IPS DF 6.9 (cell line): Measurements from ENCODE around the gene RXRA.

Source experiments
- DNase-seq: peaks from one replicate; pipeline ENCODE4 v3.0.0-alpha.2; 2013; ENCODE audit warnings: low read depth, low spot score
- H3K27ac ChIP-seq: one replicate; pipeline ENCODE4 v1.5.1; 2013; ENCODE audit warnings: low read length, control low read depth
- H3K27me3 ChIP-seq: 2 replicates; pipeline ENCODE4 v1.6.1; 2013; ENCODE audit warnings: mild to moderate bottlenecking, low read length; ENCODE audit not compliant: control insufficient read depth, insufficient read depth
- H3K36me3 ChIP-seq: 2 replicates; pipeline ENCODE4 v1.6.1; 2013; ENCODE audit warnings: low read length; ENCODE audit not compliant: control insufficient read depth, insufficient read depth
- H3K4me1 ChIP-seq: 2 replicates; pipeline ENCODE4 v1.6.1; 2013; ENCODE audit warnings: low read length; ENCODE audit not compliant: control insufficient read depth, insufficient read depth
- H3K4me3 ChIP-seq: 2 replicates; pipeline ENCODE4 v1.5.1; 2013; ENCODE audit warnings: mild to moderate bottlenecking, low read length
- H3K9me3 ChIP-seq: 2 replicates; pipeline ENCODE4 v1.6.1; 2013; ENCODE audit warnings: low read length, inconsistent platforms; ENCODE audit not compliant: control insufficient read depth, insufficient read depth
- WGBS: extraction: QIAGEN DNeasy Blood & Tissue Kit; methylation state at CpG from one replicate; pipeline ENCODE4 v1.1.7; 2013; ENCODE audit warnings: mixed read lengths, missing lambda C conversion rate; ENCODE audit not compliant: insufficient read length, insufficient coverage; 5-methylcytosine and 5-hydroxymethylcytosine counted together

Gene RXRA

DNA sequence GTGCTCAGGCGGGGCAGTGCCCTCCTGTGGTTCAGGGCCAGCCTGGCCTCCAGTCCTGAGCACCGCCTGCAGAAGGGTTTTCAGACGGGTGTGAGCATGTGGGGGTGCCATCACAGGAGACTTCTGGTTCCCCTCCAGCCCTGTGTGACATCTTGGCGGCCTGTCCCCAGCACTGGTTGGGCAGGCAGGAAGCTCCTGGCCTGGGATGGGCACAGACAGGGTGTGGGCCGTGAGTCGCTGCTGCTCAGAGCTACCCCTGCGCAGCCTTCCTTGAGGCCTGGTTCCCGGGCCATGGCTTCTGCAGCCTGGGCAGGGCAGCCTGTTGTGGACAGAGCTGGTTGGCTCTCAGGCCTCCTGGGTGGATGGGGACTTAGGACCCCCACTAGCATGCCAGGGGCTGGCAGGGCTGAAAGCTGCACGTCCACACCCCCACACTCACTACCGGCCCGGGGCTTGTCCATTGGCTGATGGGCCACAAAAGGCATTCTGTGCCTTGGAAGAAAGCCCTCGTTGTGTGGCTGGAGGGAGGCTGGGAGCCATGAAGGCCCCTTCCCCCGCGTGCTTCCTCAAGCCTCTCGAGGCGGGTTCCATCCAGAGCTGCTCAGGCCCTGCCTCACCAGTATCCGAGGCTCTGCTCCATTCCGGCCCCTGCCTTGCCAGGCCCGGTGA is 58.7 kb downstream of the RXRA start:
- no peak overlapping the region for H3K27ac ChIP-seq
- DNase-seq = no peak
- no peak overlapping the region for H3K4me3 ChIP-seq
- H3K4me1 ChIP-seq = no peaks in the 10 kb centered on the region
- H3K9me3 ChIP-seq = no peaks in the 10 kb centered on the region
- no CpG with 5 or more reads among the region's 19 CpGs for WGBS
- H3K27me3 ChIP-seq = no peaks in the 10 kb centered on the region
- no peaks in the 10 kb centered on the region for H3K36me3 ChIP-seq

DNA sequence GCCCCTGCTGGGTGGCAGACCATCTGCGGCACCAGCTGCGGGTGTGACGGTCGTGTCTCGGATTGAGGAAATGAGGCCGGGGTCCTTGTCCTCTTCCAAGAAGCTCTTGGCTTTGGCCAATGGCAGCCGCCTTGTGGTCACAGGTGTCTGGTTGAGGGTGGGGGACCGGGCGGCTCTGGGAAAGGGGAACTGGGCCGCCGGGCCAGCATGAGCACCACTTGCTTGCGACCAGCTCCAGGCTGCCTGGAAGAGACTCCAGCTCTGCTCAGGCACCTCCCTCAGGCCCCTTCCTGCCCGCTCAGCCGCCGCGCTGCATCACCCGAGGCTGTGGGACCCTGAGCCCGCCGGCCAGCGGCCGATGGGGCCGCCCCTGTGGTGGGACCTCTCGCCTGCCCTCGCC is 59.7 kb downstream of the RXRA start:
- no peak overlapping the region for H3K4me3 ChIP-seq
- WGBS = no CpG with 5 or more reads among the region's 24 CpGs
- H3K4me1 ChIP-seq = no peaks in the 10 kb centered on the region
- no peak overlapping the region for H3K27ac ChIP-seq
- H3K9me3 ChIP-seq = no peaks in the 10 kb centered on the region
- no peaks in the 10 kb centered on the region for H3K27me3 ChIP-seq
- no peaks in the 10 kb centered on the region for H3K36me3 ChIP-seq
- DNase-seq = no peak

DNA sequence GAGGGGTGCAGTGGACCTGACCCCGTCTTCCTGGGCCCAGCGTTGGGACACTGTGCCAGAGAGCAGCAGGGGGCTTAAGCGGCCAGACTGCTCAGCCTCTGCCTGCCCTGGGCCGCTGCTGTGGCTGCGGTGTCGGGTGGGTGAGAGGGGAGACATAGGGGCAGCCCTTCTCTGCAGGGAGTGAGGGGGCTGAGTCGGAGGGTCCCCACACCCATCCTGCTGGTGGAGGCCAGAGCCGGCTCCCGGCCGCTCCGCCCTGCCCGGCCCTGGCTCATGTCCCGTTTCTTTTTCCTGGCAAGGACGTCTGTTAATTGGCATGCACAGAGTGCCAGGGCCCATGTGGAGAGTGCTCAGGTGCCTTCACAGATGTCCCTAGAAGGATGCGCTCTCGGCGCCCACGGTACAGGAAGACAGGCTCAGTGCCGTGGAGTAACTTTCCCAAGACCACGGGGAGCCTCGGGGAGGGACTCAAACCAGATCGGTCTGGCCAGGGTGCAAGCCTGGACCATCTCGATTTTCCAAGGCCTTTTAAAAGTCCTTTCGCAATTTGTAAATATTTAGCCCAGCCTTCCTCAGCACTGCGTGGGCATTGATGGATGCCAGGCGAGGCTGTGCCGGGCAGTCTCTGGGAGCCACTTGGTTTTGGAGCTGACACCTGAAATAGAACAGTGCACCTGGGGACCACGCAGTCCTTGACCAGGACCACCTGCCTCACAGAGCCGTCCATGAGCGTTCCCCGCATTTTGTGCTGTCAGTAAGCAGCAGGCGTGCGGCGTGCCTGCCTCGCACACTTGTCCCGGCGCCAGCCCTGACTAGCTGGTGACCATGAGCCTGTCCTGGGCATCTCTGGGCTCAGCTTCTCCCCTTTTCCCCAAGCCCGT is 60.9 kb downstream of the RXRA start:
- H3K4me1 ChIP-seq = no peaks in the 10 kb centered on the region
- no peaks in the 10 kb centered on the region for H3K9me3 ChIP-seq
- H3K4me3 ChIP-seq = no peak overlapping the region
- H3K36me3 ChIP-seq = no peaks in the 10 kb centered on the region
- H3K27me3 ChIP-seq = no peaks in the 10 kb centered on the region
- DNase-seq = no peak
- H3K27ac ChIP-seq = no peak overlapping the region
- WGBS = no CpG with 5 or more reads among the region's 38 CpGs

DNA sequence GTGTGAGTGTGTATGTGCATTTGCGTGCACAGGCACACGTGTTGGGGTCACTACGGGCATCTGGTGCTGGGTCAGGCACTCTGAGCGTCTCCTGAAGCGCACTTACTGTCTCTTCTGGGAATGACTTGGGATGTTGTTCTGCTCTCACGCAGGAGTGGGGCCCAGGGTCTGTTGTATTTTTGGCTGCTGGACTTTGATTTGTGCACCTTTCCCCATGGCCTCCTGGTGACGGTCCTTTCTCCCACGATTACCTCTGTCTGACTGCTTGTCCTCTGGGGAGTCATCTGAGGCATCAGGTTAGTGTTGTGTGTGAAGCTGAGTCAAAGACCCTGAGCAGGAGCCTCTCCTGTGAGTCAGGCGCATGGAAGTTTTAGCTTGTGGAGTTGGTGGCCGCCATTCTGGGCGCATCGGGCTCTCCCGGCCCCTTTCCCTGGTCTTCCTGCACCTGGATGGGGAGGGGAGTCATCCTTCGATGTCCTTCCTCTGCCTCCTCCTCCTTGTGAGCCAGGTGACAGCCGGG is 62.1 kb downstream of the RXRA start:
- H3K36me3 ChIP-seq = no peaks in the 10 kb centered on the region
- no peak for DNase-seq
- H3K4me1 ChIP-seq = no peaks in the 10 kb centered on the region
- no peak overlapping the region for H3K27ac ChIP-seq
- H3K27me3 ChIP-seq = no peaks in the 10 kb centered on the region
- H3K4me3 ChIP-seq = no peak overlapping the region
- no peaks in the 10 kb centered on the region for H3K9me3 ChIP-seq
- WGBS = no CpG with 5 or more reads among the region's 15 CpGs

DNA sequence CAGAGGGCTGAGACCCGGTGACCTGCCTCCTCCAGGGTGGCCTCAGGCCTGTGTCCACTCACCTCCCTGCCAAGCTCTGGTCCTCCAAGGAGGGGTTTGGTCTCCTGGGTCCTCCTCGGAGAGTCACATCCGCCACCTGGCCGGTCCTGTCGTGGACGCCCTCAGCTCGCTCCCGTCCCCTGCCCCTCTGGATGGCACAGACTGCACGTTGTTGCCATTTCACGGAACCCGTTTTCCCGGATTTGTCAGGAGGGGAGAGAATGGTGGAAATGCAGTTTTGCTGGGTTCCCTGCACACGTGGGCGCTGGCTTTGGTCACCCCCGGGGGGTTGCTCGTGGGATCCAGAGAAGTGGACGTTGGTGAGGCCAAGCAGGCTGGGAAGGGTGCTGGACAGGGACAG is 62.7 kb downstream of the RXRA start:
- Histone ChIP-seq H3K27me3 (no peaks in the 10 kb centered on the region), H3K9me3 (no peaks in the 10 kb centered on the region), H3K4me1 (no peaks in the 10 kb centered on the region), H3K4me3 (no peak overlapping the region), H3K36me3 (no peaks in the 10 kb centered on the region), H3K27ac (no peak overlapping the region)
- DNase-seq = no peak
- WGBS = no CpG with 5 or more reads among the region's 17 CpGs

DNA sequence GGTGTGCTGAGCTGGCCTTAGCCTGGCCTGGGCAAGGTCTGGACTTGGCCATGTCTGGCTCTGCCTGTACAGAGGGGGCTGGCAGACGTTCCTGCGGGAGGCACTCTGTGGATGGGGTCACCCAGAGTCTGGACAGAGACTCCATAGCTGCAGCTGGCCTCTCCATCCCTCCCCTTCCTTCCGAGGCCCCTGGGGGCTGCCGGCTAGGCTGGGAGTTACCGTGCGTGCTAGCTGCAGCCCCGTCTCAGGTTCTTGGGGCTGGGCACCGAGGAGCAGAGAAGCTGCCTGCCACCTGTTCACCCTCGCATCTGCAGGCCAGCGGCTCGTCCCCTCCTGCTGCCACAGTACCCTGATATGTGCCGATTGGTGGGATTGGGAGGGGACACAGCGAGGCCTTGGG is 63.4 kb downstream of the RXRA start:
- H3K27me3 ChIP-seq = no peaks in the 10 kb centered on the region
- no CpG with 5 or more reads among the region's 13 CpGs for WGBS
- no peaks in the 10 kb centered on the region for H3K9me3 ChIP-seq
- H3K4me3 ChIP-seq = no peak overlapping the region
- no peaks in the 10 kb centered on the region for H3K4me1 ChIP-seq
- no peaks in the 10 kb centered on the region for H3K36me3 ChIP-seq
- no peak overlapping the region for H3K27ac ChIP-seq
- no peak for DNase-seq

DNA sequence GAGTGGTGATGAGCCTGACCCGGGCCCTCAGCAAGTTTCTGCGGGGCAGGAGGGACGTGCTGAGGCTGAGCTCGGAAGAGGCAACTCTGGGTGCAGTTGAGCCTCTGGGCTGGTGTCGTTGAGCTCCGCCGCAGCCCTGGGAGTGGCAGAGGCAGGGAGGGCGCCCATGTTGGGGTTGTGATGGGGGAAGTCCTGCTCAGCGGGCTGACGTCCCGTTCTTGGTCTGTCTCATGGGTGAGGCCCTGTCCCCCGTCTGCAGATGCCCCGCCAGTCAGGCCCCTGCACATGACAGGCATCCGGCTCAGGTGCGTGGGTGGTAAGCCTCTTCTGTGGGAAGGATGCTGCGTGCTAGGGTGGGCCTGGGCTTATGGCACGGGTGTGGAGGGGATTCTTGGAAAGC is 64.3 kb downstream of the RXRA start:
- no peaks in the 10 kb centered on the region for H3K9me3 ChIP-seq
- WGBS = no CpG with 5 or more reads among the region's 17 CpGs
- no peaks in the 10 kb centered on the region for H3K27me3 ChIP-seq
- H3K4me3 ChIP-seq = no peak overlapping the region
- no peak overlapping the region for H3K27ac ChIP-seq
- H3K36me3 ChIP-seq = no peaks in the 10 kb centered on the region
- no peaks in the 10 kb centered on the region for H3K4me1 ChIP-seq
- no peak for DNase-seq

DNA sequence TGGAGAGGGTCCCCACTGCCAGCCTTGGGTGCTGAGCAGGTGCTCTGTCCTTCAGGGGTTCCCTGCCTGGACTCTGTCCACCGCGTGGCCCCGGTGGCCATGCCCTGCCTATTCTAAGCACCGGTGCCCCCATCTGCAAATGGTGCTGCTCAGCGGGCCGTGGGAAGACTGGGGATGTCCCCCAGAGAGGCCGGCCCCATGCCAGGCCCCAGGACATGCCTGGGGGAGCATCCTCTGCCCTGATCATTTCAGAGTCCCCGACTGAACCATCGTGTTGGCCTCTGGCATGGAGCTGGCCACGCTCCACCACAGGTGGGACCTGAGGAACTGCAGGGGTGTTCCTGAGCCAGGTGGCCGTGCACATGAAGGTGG is 64.7 kb downstream of the RXRA start:
- no peaks in the 10 kb centered on the region for H3K27me3 ChIP-seq
- H3K27ac ChIP-seq = no peak overlapping the region
- DNase-seq = no peak
- no peaks in the 10 kb centered on the region for H3K4me1 ChIP-seq
- no peaks in the 10 kb centered on the region for H3K9me3 ChIP-seq
- no CpG with 5 or more reads among the region's 11 CpGs for WGBS
- no peak overlapping the region for H3K4me3 ChIP-seq
- H3K36me3 ChIP-seq = no peaks in the 10 kb centered on the region

DNA sequence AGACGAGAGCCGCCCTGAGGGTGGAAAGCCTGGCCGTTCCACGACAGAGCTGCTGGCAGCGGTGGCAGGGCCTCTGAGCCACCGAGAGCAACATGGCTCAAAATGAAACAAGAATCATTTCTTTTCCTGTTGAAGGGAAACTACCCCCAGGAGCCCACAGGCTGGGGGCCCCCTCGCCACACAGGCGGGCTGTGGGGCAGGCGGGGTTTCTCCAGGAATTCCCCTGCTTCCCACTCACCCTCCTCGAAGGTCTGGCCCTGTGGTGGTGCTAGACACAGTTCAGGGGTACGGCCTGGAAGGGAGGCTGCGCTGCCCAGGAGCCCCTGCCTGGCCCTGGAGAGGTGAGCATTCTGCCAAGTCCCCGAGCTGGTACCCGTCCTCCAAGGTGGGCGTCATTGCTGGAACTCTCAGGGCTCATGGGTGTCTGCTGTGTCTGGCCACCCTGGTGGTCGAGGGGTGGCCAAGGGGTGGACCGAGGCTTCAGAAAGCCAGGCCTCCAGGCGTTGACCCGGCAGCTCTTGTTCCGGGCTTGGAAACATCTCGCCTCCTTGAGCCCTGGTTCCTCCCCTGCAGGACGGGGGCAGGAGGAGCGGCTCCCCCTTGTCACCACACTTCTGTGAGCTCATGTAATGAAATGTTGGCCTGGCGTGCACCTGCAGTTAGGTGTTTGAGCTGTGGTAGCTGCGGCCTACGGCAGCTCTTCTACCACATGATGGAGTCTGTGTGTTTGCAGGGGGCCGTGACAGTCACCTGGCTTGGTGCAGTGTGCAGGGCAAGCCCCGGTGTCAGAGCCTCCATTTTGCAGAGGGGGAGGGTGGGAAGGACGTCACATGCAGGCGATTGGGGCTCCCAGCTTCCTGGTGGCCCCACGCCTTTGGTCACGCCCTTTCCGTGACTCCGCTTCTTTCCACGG is 65.3 kb downstream of the RXRA start:
- Histone ChIP-seq H3K36me3 (no peaks in the 10 kb centered on the region), H3K4me3 (no peak overlapping the region), H3K9me3 (no peaks in the 10 kb centered on the region), H3K4me1 (peaks cover 1% of the 10 kb centered on the region; the same call in 1 of the 2 replicates), H3K27ac (no peak overlapping the region), H3K27me3 (no peaks in the 10 kb centered on the region)
- no peak for DNase-seq
- WGBS = no CpG with 5 or more reads among the region's 35 CpGs

DNA sequence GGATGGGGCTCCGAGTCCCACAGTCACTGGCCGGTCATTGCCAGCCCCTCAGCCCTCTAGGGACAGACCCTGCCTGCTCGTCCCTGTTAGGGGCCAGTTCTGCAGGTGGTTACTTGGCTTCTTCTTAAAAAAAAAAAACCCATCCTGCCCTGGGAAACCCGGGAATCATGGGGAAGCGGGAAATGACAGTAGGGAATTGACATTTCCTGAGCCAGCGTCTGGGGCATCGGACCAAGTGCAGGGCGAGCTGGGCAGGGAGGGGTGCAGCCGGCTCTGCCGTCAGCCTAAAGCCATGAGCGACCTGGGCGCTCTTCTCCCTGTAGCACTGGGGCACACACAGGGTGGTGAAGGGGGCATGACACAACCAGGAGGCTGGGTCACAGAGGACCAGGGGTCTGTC is 66.6 kb downstream of the RXRA start:
- no peak for DNase-seq
- Histone ChIP-seq H3K4me3 (no peak overlapping the region), H3K9me3 (no peaks in the 10 kb centered on the region), H3K4me1 (peaks cover 3% of the 10 kb centered on the region; the same call in 1 of the 2 replicates), H3K27ac (no peak overlapping the region), H3K27me3 (no peaks in the 10 kb centered on the region), H3K36me3 (no peaks in the 10 kb centered on the region)
- no CpG with 5 or more reads among the region's 12 CpGs for whole genome bisulfite sequencing
